ENCODE data around the gene FAM131C. TPM values are rescaled to one million over a fixed set of nuclear protein-coding genes. Genes with fewer than 3 reads are reported as not detected.
"Not testable (repeated sequence)": the region's sequence is repeated elsewhere in the genome, so short reads cannot be mapped to it uniquely, and the experiment has no call there.

FAM131C gene
- total and polyA plus RNA-seq, 2 donors: 0.30 TPM; not detected in 1

GRCh38 chr1:16114527-16115467, 41.3 kb upstream of the FAM131C start:
- no peak overlapping the region for H3K4me3 ChIP-seq (ENCODE audit: low read depth, low read length)
- 82% methylated on average over 23 of the region's 23 CpGs for WGBS
- no peak for DNase-seq (ENCODE audit: extremely low spot score)
- no peaks in the 10 kb centered on the region for H3K36me3 ChIP-seq (ENCODE audit: insufficient read depth)
- no peaks in the 10 kb centered on the region for H3K4me1 ChIP-seq (ENCODE audit: insufficient read depth)
- no peak overlapping the region for H3K27ac ChIP-seq (ENCODE audit: low read depth)

DNA sequence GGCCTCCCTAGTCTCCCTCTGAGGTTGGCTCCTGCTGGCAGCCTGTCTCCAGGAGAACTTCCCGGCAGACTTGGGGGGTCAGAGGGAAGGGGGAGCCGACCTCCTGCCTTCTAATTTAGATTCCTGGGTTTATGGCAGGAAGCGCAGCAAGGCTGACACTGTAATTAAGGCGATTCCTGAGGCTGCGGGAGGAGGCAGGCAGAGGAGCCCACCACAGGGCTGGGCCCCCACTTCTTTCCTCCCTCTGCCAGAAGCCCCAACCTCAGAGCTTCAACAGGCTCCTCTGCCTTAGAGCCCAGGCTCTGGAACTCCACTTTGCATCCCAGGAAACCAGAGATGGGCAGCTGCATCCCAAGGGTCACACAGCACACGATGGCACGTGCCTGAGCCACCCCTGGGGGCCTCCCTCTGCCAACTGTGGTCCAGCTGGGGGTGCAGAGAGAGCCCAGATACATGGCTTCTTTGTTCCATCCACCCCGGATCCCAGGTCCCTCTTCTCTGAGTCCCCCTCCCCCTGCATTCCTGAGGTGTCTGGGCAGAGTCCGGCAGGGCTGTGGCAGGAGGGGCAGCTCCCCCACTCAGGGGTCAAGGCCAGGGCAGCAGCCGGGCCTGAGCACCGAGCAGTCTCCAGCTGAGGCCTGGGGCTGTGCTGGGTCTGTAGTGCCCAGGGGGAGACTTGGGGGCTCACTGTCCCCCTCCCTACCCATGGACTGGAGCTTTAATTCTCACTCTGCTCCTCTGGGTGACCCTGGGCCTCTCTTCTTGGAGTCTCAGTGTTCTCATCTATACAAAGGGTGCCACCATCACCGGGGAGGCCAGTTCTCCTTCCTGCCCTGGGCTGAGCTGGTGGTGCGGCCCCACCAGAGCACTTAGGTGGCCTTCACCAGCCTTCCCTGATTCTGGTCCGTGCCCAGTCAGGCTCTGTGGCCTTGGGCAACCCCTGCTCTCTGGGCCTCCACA, 39.4 kb upstream of the FAM131C start:
- DNase-seq (ENCODE audit: extremely low spot score): no peak
- no peaks in the 10 kb centered on the region for H3K36me3 ChIP-seq (ENCODE audit: insufficient read depth)
- H3K4me3 ChIP-seq (ENCODE audit: low read depth, low read length): no peak overlapping the region
- no peaks in the 10 kb centered on the region for H3K4me1 ChIP-seq (ENCODE audit: insufficient read depth)
- WGBS: 72% methylated on average over 14 of the region's 14 CpGs
- H3K27ac ChIP-seq (ENCODE audit: low read depth): no peak overlapping the region

GRCh38 chr1:16111771-16112595, 38.5 kb upstream of the FAM131C start:
- H3K4me1 ChIP-seq (ENCODE audit: insufficient read depth): no peaks in the 10 kb centered on the region
- no peak overlapping the region for H3K27ac ChIP-seq (ENCODE audit: low read depth)
- DNase-seq (ENCODE audit: extremely low spot score): no peak
- H3K36me3 ChIP-seq (ENCODE audit: insufficient read depth): no peaks in the 10 kb centered on the region
- 62% methylated on average over 15 of the region's 15 CpGs for WGBS
- H3K4me3 ChIP-seq (ENCODE audit: low read depth, low read length): no peak overlapping the region

DNA sequence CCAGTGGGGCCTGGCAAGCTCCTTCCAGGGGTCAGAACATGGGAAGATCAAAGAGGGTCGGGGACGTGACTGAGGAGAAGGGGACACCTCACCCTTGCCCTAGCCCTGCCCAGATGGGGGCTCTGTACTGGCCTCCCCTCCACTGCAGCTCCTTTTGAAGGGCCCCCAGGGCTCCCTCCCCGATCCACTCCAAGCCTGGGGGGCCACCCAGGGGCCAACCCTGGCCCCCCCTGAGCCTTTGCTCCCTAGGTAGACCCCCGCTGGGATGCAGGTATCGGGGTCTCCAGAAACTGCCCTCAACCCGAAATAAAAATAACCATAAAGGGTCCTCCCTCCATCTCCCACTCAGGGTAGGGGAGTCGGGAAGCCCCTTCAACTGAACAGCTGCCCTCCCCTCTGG, 37.4 kb upstream of the FAM131C start:
- no peak overlapping the region for H3K27ac ChIP-seq (ENCODE audit: low read depth)
- WGBS: 97% methylated on average over 7 of the region's 7 CpGs
- H3K4me1 ChIP-seq (ENCODE audit: insufficient read depth): no peaks in the 10 kb centered on the region
- no peaks in the 10 kb centered on the region for H3K36me3 ChIP-seq (ENCODE audit: insufficient read depth)
- DNase-seq (ENCODE audit: extremely low spot score): no peak
- no peak overlapping the region for H3K4me3 ChIP-seq (ENCODE audit: low read depth, low read length)

GRCh38 chr1:16110456-16110855, 37.0 kb upstream of the FAM131C start:
- Histone ChIP-seq H3K4me3 (ENCODE audit: low read depth, low read length) (no peak overlapping the region), H3K4me1 (ENCODE audit: insufficient read depth) (no peaks in the 10 kb centered on the region), H3K27ac (ENCODE audit: low read depth) (no peak overlapping the region), H3K36me3 (ENCODE audit: insufficient read depth) (no peaks in the 10 kb centered on the region)
- 90% methylated on average over 6 of the region's 6 CpGs for WGBS
- DNase-seq (ENCODE audit: extremely low spot score): no peak

- H3K36me3 ChIP-seq (ENCODE audit: insufficient read depth): no peaks in the 10 kb centered on the region
- H3K27ac ChIP-seq (ENCODE audit: low read depth): no peak overlapping the region
- 76% methylated on average over 1 of the region's 1 CpG for WGBS
- H3K4me1 ChIP-seq (ENCODE audit: insufficient read depth): no peaks in the 10 kb centered on the region
- H3K4me3 ChIP-seq (ENCODE audit: low read depth, low read length): no peak overlapping the region
- no peak for DNase-seq (ENCODE audit: extremely low spot score)
Measured at GRCh38 chr1:16109571-16109970, 36.1 kb upstream of the FAM131C start.

- DNase-seq (ENCODE audit: extremely low spot score); H3K27ac ChIP-seq (ENCODE audit: low read depth); H3K4me1 ChIP-seq (ENCODE audit: insufficient read depth); H3K36me3 ChIP-seq (ENCODE audit: insufficient read depth); H3K4me3 ChIP-seq (ENCODE audit: low read depth, low read length): not testable (repeated sequence)
- WGBS: 56% methylated on average over 5 of the region's 5 CpGs
Measured at GRCh38 chr1:16107039-16107438, 33.6 kb upstream of the FAM131C start.

DNA sequence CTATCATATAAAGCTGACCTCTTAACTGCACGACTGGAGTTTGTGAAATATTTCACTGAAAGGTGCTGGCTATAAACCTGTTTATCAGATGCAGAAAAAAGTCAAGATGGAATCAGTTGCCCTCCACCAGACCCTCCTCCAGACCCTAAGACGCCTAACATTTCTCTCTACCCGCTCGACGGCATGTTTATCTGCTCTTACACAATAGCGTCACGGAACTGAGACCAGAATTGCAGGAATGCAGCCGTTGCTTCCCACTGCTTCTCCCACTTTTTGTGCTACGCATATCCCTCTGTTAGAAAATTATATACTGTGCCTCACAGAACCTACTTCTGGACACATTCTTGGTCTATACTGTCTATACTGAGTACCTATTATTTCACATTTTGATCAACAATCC, 28.2 kb upstream of the FAM131C start:
- Histone ChIP-seq H3K4me3 (ENCODE audit: low read depth, low read length) (no peak overlapping the region), H3K36me3 (ENCODE audit: insufficient read depth) (no peaks in the 10 kb centered on the region), H3K4me1 (ENCODE audit: insufficient read depth) (no peaks in the 10 kb centered on the region), H3K27ac (ENCODE audit: low read depth) (no peak overlapping the region)
- 49% methylated on average over 9 of the region's 9 CpGs for WGBS
- no peak for DNase-seq (ENCODE audit: extremely low spot score)

DNA sequence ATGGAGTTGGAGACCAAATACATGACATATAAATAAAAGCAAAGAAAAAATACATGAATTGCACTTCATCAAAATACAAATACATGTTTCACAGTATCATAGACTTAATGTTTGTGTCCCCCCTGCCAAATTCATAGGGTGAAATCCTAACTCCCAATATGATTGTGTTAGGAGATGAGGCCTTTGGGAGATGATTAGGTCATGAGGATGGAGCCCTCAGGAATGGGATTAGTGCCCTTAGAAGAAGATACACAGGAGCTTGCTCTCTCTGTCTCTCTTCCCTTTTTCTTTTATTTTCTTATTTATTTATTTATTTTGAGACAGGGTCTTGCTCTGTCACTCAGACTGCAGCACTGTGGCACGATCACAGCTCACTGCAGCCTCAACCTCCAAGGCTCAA, 26.0 kb upstream of the FAM131C start:
- WGBS: 100% methylated on average over 1 of the region's 1 CpG
- no peak overlapping the region for H3K4me3 ChIP-seq (ENCODE audit: low read depth, low read length)
- no peaks in the 10 kb centered on the region for H3K4me1 ChIP-seq (ENCODE audit: insufficient read depth)
- H3K27ac ChIP-seq (ENCODE audit: low read depth): no peak overlapping the region
- no peak for DNase-seq (ENCODE audit: extremely low spot score)
- no peaks in the 10 kb centered on the region for H3K36me3 ChIP-seq (ENCODE audit: insufficient read depth)

DNA sequence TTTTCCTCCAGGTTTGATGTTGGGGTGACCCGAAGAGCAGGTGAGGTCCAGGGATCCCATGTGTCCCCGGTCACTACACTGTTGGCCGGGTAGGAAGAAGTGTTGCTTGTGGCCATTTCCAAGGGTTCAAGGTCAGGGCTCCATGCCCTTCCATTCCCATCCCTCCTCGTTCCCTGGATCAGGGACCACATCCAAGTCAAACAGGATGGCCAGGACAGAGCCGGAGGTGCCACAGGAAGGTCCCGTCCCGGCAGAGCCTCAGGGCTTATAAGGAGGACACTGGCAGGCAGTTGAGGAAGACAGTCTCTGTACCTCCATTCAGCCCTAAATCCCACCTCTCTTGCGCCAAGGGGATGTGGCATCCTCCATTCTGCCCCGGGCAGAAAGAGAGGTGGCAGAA, 22.0 kb upstream of the FAM131C start:
- Histone ChIP-seq H3K4me1 (ENCODE audit: insufficient read depth) (no peaks in the 10 kb centered on the region), H3K4me3 (ENCODE audit: low read depth, low read length) (no peak overlapping the region), H3K27ac (ENCODE audit: low read depth) (no peak overlapping the region), H3K36me3 (ENCODE audit: insufficient read depth) (no peaks in the 10 kb centered on the region)
- DNase-seq (ENCODE audit: extremely low spot score): no peak
- WGBS: 76% methylated on average over 9 of the region's 9 CpGs

GRCh38 chr1:16094453-16095158, 21.2 kb upstream of the FAM131C start:
- WGBS: 94% methylated on average over 21 of the region's 21 CpGs
- DNase-seq (ENCODE audit: extremely low spot score): no peak
- Histone ChIP-seq H3K4me3 (ENCODE audit: low read depth, low read length) (no peak overlapping the region), H3K27ac (ENCODE audit: low read depth) (no peak overlapping the region), H3K4me1 (ENCODE audit: insufficient read depth) (no peaks in the 10 kb centered on the region), H3K36me3 (ENCODE audit: insufficient read depth) (no peaks in the 10 kb centered on the region)

- H3K27ac ChIP-seq (ENCODE audit: low read depth): no peak overlapping the region
- 68% methylated on average over 9 of the region's 9 CpGs for WGBS
- no peak for DNase-seq (ENCODE audit: extremely low spot score)
Measured at GRCh38 chr1:16093611-16094010, 20.2 kb upstream of the FAM131C start.

More at GRCh38 chr1:16093611-16094010, 20.2 kb upstream of the FAM131C start:
- Histone ChIP-seq H3K4me3 (ENCODE audit: low read depth, low read length) (no peak overlapping the region), H3K36me3 (ENCODE audit: insufficient read depth) (no peaks in the 10 kb centered on the region), H3K4me1 (ENCODE audit: insufficient read depth) (no peaks in the 10 kb centered on the region)

Measured in urinary bladder (tissue), 4 donors.